ENCODE results near the gene POC1B.

Gene POC1B

GRCh38 chr12:89559753-89560152 is 33.9 kb upstream of the POC1B start:
- Histone ChIP-seq H3K4me1 (ENCODE audit: control insufficient read depth in 1 of 2, insufficient read depth in 2 of 2, low read length in 2 of 2) (no peaks in the 10 kb centered on the region), H3K9ac (ENCODE audit: low read depth in 1 of 2, low read length in 2 of 2) (no peak overlapping the region), H3K9me3 (ENCODE audit: control insufficient read depth in 1 of 2, low read length in 2 of 2) (no peaks in the 10 kb centered on the region), H3K36me3 (ENCODE audit: control insufficient read depth in 1 of 2, insufficient read depth in 2 of 2, low read length in 2 of 2) (no peaks in the 10 kb centered on the region), H3K4me3 (ENCODE audit: low read depth in 1 of 2, low read length in 2 of 2) (no peak overlapping the region), H3K27me3 (ENCODE audit: control insufficient read depth in 1 of 2, insufficient read depth in 2 of 2, low read length in 2 of 2) (no peaks in the 10 kb centered on the region), H3K27ac (ENCODE audit: low read depth, low read length) (no peak overlapping the region)

DNA sequence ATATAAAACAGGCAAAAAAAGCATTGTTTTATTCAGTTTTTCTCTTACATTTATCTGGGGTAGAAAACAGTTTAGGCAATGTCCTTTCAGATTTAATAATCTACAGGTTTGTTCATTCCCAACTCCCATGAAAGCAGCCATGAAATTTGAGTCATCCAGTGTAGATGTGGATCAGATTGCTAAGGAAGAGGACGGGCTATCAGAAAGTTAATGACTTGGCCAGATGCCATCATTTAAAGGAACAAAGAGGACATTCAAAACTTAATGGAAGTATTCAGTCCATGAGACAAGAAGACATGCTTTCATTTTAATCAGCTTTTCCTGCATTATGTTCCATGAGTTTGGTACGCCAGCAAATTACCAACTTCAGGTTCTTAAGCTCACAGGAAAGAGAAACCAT is 31.1 kb upstream of the POC1B start:
- Histone ChIP-seq H3K9ac (ENCODE audit: low read depth in 1 of 2, low read length in 2 of 2) (no peak overlapping the region), H3K9me3 (ENCODE audit: control insufficient read depth in 1 of 2, low read length in 2 of 2) (no peaks in the 10 kb centered on the region), H3K36me3 (ENCODE audit: control insufficient read depth in 1 of 2, insufficient read depth in 2 of 2, low read length in 2 of 2) (no peaks in the 10 kb centered on the region), H3K27ac (ENCODE audit: low read depth, low read length) (no peak overlapping the region), H3K27me3 (ENCODE audit: control insufficient read depth in 1 of 2, insufficient read depth in 2 of 2, low read length in 2 of 2) (no peaks in the 10 kb centered on the region), H3K4me1 (ENCODE audit: control insufficient read depth in 1 of 2, insufficient read depth in 2 of 2, low read length in 2 of 2) (no peaks in the 10 kb centered on the region), H3K4me3 (ENCODE audit: low read depth in 1 of 2, low read length in 2 of 2) (no peak overlapping the region)

DNA sequence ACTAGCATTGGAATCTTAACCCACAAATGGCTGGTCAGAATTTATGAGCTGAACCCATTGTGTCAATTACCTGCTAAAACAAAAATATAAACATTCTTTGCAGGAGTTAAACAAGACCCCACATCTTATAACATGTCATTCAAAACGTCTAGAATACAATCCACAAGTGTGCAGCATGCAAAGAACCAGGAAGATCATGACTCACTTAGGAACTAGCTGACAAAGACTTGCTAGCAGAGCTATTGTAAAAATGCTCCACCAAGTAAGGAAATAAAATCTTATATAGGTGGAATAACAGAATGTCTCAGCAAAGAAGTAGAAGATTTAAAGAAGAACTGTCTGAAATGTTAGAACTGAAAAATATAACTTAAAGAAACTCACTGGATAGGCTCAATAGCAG is 26.5 kb upstream of the POC1B start:
- no peaks in the 10 kb centered on the region for H3K27me3 ChIP-seq (ENCODE audit: control insufficient read depth in 1 of 2, insufficient read depth in 2 of 2, low read length in 2 of 2)
- no peaks in the 10 kb centered on the region for H3K9me3 ChIP-seq (ENCODE audit: control insufficient read depth in 1 of 2, low read length in 2 of 2)
- H3K27ac ChIP-seq (ENCODE audit: low read depth, low read length): no peak overlapping the region
- H3K36me3 ChIP-seq (ENCODE audit: control insufficient read depth in 1 of 2, insufficient read depth in 2 of 2, low read length in 2 of 2): no peaks in the 10 kb centered on the region
- H3K9ac ChIP-seq (ENCODE audit: low read depth in 1 of 2, low read length in 2 of 2): no peak overlapping the region
- H3K4me1 ChIP-seq (ENCODE audit: control insufficient read depth in 1 of 2, insufficient read depth in 2 of 2, low read length in 2 of 2): no peaks in the 10 kb centered on the region
- no peak overlapping the region for H3K4me3 ChIP-seq (ENCODE audit: low read depth in 1 of 2, low read length in 2 of 2)

GRCh38 chr12:89551747-89552146 is 25.9 kb upstream of the POC1B start:
- H3K4me1 ChIP-seq (ENCODE audit: control insufficient read depth in 1 of 2, insufficient read depth in 2 of 2, low read length in 2 of 2): no peaks in the 10 kb centered on the region
- no peaks in the 10 kb centered on the region for H3K27me3 ChIP-seq (ENCODE audit: control insufficient read depth in 1 of 2, insufficient read depth in 2 of 2, low read length in 2 of 2)
- H3K4me3 ChIP-seq (ENCODE audit: low read depth in 1 of 2, low read length in 2 of 2): no peak overlapping the region
- H3K36me3 ChIP-seq (ENCODE audit: control insufficient read depth in 1 of 2, insufficient read depth in 2 of 2, low read length in 2 of 2): no peaks in the 10 kb centered on the region
- no peaks in the 10 kb centered on the region for H3K9me3 ChIP-seq (ENCODE audit: control insufficient read depth in 1 of 2, low read length in 2 of 2)
- H3K9ac ChIP-seq (ENCODE audit: low read depth in 1 of 2, low read length in 2 of 2): no peak overlapping the region
- no peak overlapping the region for H3K27ac ChIP-seq (ENCODE audit: low read depth, low read length)

DNA sequence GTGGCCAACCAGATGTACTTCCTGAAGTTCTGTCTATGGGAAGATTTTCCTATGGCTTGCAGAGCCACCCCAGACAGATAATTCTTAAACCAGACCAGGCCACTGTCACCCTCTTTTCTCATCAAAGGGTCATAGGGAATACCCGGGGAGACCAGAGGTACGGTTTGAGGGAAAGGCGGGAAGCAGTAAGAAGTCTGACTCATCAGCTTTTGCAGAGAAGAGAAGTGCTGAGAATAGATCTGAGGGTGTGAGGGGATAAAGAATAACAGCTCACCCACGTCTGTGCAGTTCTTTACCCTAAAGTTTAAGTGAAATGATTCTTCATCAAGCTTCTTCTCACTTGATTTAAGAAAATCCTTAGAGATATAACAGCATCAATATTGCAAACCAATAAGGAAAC is 21.3 kb upstream of the POC1B start:
- Histone ChIP-seq H3K9me3 (ENCODE audit: control insufficient read depth in 1 of 2, low read length in 2 of 2) (no peaks in the 10 kb centered on the region), H3K9ac (ENCODE audit: low read depth in 1 of 2, low read length in 2 of 2) (no peak overlapping the region), H3K4me3 (ENCODE audit: low read depth in 1 of 2, low read length in 2 of 2) (no peak overlapping the region), H3K27me3 (ENCODE audit: control insufficient read depth in 1 of 2, insufficient read depth in 2 of 2, low read length in 2 of 2) (no peaks in the 10 kb centered on the region), H3K4me1 (ENCODE audit: control insufficient read depth in 1 of 2, insufficient read depth in 2 of 2, low read length in 2 of 2) (peaks cover 4 to 22% of the 10 kb centered on the region in 2 donors), H3K36me3 (ENCODE audit: control insufficient read depth in 1 of 2, insufficient read depth in 2 of 2, low read length in 2 of 2) (no peaks in the 10 kb centered on the region), H3K27ac (ENCODE audit: low read depth, low read length) (no peak overlapping the region)

- Histone ChIP-seq H3K9ac (ENCODE audit: low read depth in 1 of 2, low read length in 2 of 2) (no peak overlapping the region), H3K4me1 (ENCODE audit: control insufficient read depth in 1 of 2, insufficient read depth in 2 of 2, low read length in 2 of 2) (peaks cover 4 to 22% of the 10 kb centered on the region in 2 donors), H3K4me3 (ENCODE audit: low read depth in 1 of 2, low read length in 2 of 2) (no peak overlapping the region), H3K27me3 (ENCODE audit: control insufficient read depth in 1 of 2, insufficient read depth in 2 of 2, low read length in 2 of 2) (no peaks in the 10 kb centered on the region), H3K9me3 (ENCODE audit: control insufficient read depth in 1 of 2, low read length in 2 of 2) (no peaks in the 10 kb centered on the region), H3K36me3 (ENCODE audit: control insufficient read depth in 1 of 2, insufficient read depth in 2 of 2, low read length in 2 of 2) (no peaks in the 10 kb centered on the region), H3K27ac (ENCODE audit: low read depth, low read length) (no peak overlapping the region)
Measured at GRCh38 chr12:89546151-89546550, 20.3 kb upstream of the POC1B start.

- H3K4me1 ChIP-seq (ENCODE audit: control insufficient read depth in 1 of 2, insufficient read depth in 2 of 2, low read length in 2 of 2): peaks cover 4 to 22% of the 10 kb centered on the region in 2 donors
- no peak overlapping the region for H3K27ac ChIP-seq (ENCODE audit: low read depth, low read length)
- no peaks in the 10 kb centered on the region for H3K9me3 ChIP-seq (ENCODE audit: control insufficient read depth in 1 of 2, low read length in 2 of 2)
- no peak overlapping the region for H3K4me3 ChIP-seq (ENCODE audit: low read depth in 1 of 2, low read length in 2 of 2)
- H3K36me3 ChIP-seq (ENCODE audit: control insufficient read depth in 1 of 2, insufficient read depth in 2 of 2, low read length in 2 of 2): no peaks in the 10 kb centered on the region
- no peak overlapping the region for H3K9ac ChIP-seq (ENCODE audit: low read depth in 1 of 2, low read length in 2 of 2)
- H3K27me3 ChIP-seq (ENCODE audit: control insufficient read depth in 1 of 2, insufficient read depth in 2 of 2, low read length in 2 of 2): no peaks in the 10 kb centered on the region
Measured at GRCh38 chr12:89544681-89545184, 18.9 kb upstream of the POC1B start.

GRCh38 chr12:89544022-89544421 is 18.2 kb upstream of the POC1B start:
- H3K36me3 ChIP-seq (ENCODE audit: control insufficient read depth in 1 of 2, insufficient read depth in 2 of 2, low read length in 2 of 2): no peaks in the 10 kb centered on the region
- H3K4me3 ChIP-seq (ENCODE audit: low read depth in 1 of 2, low read length in 2 of 2): no peak overlapping the region
- H3K4me1 ChIP-seq (ENCODE audit: control insufficient read depth in 1 of 2, insufficient read depth in 2 of 2, low read length in 2 of 2): peaks cover 4 to 22% of the 10 kb centered on the region in 2 donors
- H3K9ac ChIP-seq (ENCODE audit: low read depth in 1 of 2, low read length in 2 of 2): no peak overlapping the region
- H3K27me3 ChIP-seq (ENCODE audit: control insufficient read depth in 1 of 2, insufficient read depth in 2 of 2, low read length in 2 of 2): no peaks in the 10 kb centered on the region
- no peaks in the 10 kb centered on the region for H3K9me3 ChIP-seq (ENCODE audit: control insufficient read depth in 1 of 2, low read length in 2 of 2)
- H3K27ac ChIP-seq (ENCODE audit: low read depth, low read length): no peak overlapping the region

GRCh38 chr12:89542912-89543592 is 17.2 kb upstream of the POC1B start:
- Histone ChIP-seq H3K27ac (ENCODE audit: low read depth, low read length) (no peak overlapping the region), H3K27me3 (ENCODE audit: control insufficient read depth in 1 of 2, insufficient read depth in 2 of 2, low read length in 2 of 2) (no peaks in the 10 kb centered on the region), H3K9me3 (ENCODE audit: control insufficient read depth in 1 of 2, low read length in 2 of 2) (no peaks in the 10 kb centered on the region), H3K4me3 (ENCODE audit: low read depth in 1 of 2, low read length in 2 of 2) (no peak overlapping the region), H3K36me3 (ENCODE audit: control insufficient read depth in 1 of 2, insufficient read depth in 2 of 2, low read length in 2 of 2) (no peaks in the 10 kb centered on the region), H3K4me1 (ENCODE audit: control insufficient read depth in 1 of 2, insufficient read depth in 2 of 2, low read length in 2 of 2) (peaks cover 4 to 22% of the 10 kb centered on the region in 2 donors), H3K9ac (ENCODE audit: low read depth in 1 of 2, low read length in 2 of 2) (no peak overlapping the region)

DNA sequence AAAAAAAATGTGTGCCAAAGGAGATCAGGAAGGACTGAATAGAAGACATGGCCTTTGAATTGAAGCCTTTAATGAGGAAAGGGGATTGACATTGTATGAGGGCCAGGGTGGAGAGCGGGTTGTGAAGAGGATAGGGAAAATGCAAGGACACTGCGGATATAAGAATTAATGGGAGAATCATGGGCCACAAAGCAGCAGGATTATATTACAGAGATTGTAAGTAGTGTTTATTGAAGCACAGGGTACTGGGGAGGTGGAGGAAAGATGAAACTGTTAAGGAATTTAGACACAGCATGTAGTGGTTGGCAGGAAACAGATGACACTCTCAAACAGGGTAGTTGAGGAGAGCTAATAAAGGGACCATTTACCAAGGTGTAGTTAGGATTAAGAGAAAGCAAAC is 16.4 kb upstream of the POC1B start:
- Histone ChIP-seq H3K4me1 (ENCODE audit: control insufficient read depth in 1 of 2, insufficient read depth in 2 of 2, low read length in 2 of 2) (peaks cover 4 to 28% of the 10 kb centered on the region in 2 donors), H3K9ac (ENCODE audit: low read depth in 1 of 2, low read length in 2 of 2) (no peak overlapping the region), H3K9me3 (ENCODE audit: control insufficient read depth in 1 of 2, low read length in 2 of 2) (no peaks in the 10 kb centered on the region), H3K27me3 (ENCODE audit: control insufficient read depth in 1 of 2, insufficient read depth in 2 of 2, low read length in 2 of 2) (no peaks in the 10 kb centered on the region), H3K4me3 (ENCODE audit: low read depth in 1 of 2, low read length in 2 of 2) (no peak overlapping the region), H3K27ac (ENCODE audit: low read depth, low read length) (no peak overlapping the region), H3K36me3 (ENCODE audit: control insufficient read depth in 1 of 2, insufficient read depth in 2 of 2, low read length in 2 of 2) (no peaks in the 10 kb centered on the region)

Measured in duodenal mucosa (tissue), 2 donors.